ENCODE measurements around the gene PRADC1.
"Not testable (repeated sequence)": the region's sequence is repeated elsewhere in the genome, so short reads cannot be mapped to it uniquely, and the experiment has no call there.

Gene PRADC1

GRCh38 chr2:73202156-73203054 lies 30.6 kb downstream of the PRADC1 start, which contains the start of gene NOTO:
NOTO (plus strand) TSS chr2:73202574; CDS start chr2:73202667, 93 bp downstream.
- H3K27me3 ChIP-seq (ENCODE audit: insufficient read depth, low read length) = peaks cover 70% of the 10 kb centered on the region
- H3K4me3 ChIP-seq (ENCODE audit: low read depth, low read length) = peak within 1 kb of the TSS; percentile 52
- H3K4me1 ChIP-seq (ENCODE audit: control insufficient read depth, insufficient read depth, low read length, unreplicated experiment) = no peaks in the 10 kb centered on the region
- H3K27ac ChIP-seq (ENCODE audit: low read depth, low read length) = no peak within 1 kb of the TSS
- H2AFZ ChIP-seq (ENCODE audit: low read length, unreplicated experiment) = peak within 1 kb of the TSS; percentile 50
- no peaks in the 10 kb centered on the region for H3K79me2 ChIP-seq (ENCODE audit: control insufficient read depth, insufficient read depth, low read length, unreplicated experiment)
- H3K36me3 ChIP-seq (ENCODE audit: insufficient read depth, low read length) = no peaks in the 10 kb centered on the region

GRCh38 chr2:73200281-73200680 lies 32.8 kb downstream of the PRADC1 start:
- H3K27ac ChIP-seq (ENCODE audit: low read depth, low read length); H2AFZ ChIP-seq (ENCODE audit: low read length, unreplicated experiment); H3K4me3 ChIP-seq (ENCODE audit: low read depth, low read length); H3K79me2 ChIP-seq (ENCODE audit: control insufficient read depth, insufficient read depth, low read length, unreplicated experiment); H3K4me1 ChIP-seq (ENCODE audit: control insufficient read depth, insufficient read depth, low read length, unreplicated experiment); H3K36me3 ChIP-seq (ENCODE audit: insufficient read depth, low read length): not testable (repeated sequence)
- H3K27me3 ChIP-seq (ENCODE audit: insufficient read depth, low read length) = peaks cover 74% of the 10 kb centered on the region

- Histone ChIP-seq H3K36me3 (ENCODE audit: insufficient read depth, low read length) (no peaks in the 10 kb centered on the region), H3K4me1 (ENCODE audit: control insufficient read depth, insufficient read depth, low read length, unreplicated experiment) (no peaks in the 10 kb centered on the region), H2AFZ (ENCODE audit: low read length, unreplicated experiment) (no peak overlapping the region), H3K4me3 (ENCODE audit: low read depth, low read length) (no peak overlapping the region), H3K27me3 (ENCODE audit: insufficient read depth, low read length) (peaks cover 59% of the 10 kb centered on the region), H3K79me2 (ENCODE audit: control insufficient read depth, insufficient read depth, low read length, unreplicated experiment) (no peaks in the 10 kb centered on the region), H3K27ac (ENCODE audit: low read depth, low read length) (no peak overlapping the region)
Measured at GRCh38 chr2:73197579-73197978, 35.5 kb downstream of the PRADC1 start.

- H3K79me2 ChIP-seq (ENCODE audit: control insufficient read depth, insufficient read depth, low read length, unreplicated experiment) = no peaks in the 10 kb centered on the region
- no peak overlapping the region for H3K4me3 ChIP-seq (ENCODE audit: low read depth, low read length)
- H3K36me3 ChIP-seq (ENCODE audit: insufficient read depth, low read length) = no peaks in the 10 kb centered on the region
- no peak overlapping the region for H2AFZ ChIP-seq (ENCODE audit: low read length, unreplicated experiment)
- H3K4me1 ChIP-seq (ENCODE audit: control insufficient read depth, insufficient read depth, low read length, unreplicated experiment) = no peaks in the 10 kb centered on the region
- H3K27ac ChIP-seq (ENCODE audit: low read depth, low read length) = no peak overlapping the region
- peaks cover 69% of the 10 kb centered on the region for H3K27me3 ChIP-seq (ENCODE audit: insufficient read depth, low read length)
Measured at GRCh38 chr2:73187549-73187948, 45.5 kb downstream of the PRADC1 start.

GRCh38 chr2:73185965-73186364 lies 47.1 kb downstream of the PRADC1 start:
- no peak overlapping the region for H2AFZ ChIP-seq (ENCODE audit: low read length, unreplicated experiment)
- peaks cover 60% of the 10 kb centered on the region for H3K27me3 ChIP-seq (ENCODE audit: insufficient read depth, low read length)
- H3K36me3 ChIP-seq (ENCODE audit: insufficient read depth, low read length) = no peaks in the 10 kb centered on the region
- no peak overlapping the region for H3K27ac ChIP-seq (ENCODE audit: low read depth, low read length)
- no peak overlapping the region for H3K4me3 ChIP-seq (ENCODE audit: low read depth, low read length)
- H3K4me1 ChIP-seq (ENCODE audit: control insufficient read depth, insufficient read depth, low read length, unreplicated experiment) = no peaks in the 10 kb centered on the region
- H3K79me2 ChIP-seq (ENCODE audit: control insufficient read depth, insufficient read depth, low read length, unreplicated experiment) = no peaks in the 10 kb centered on the region
